Prostate gland (tissue), 2 donors: Measurements from ENCODE around the gene ADARB2. TPM values are rescaled to one million over a fixed set of nuclear protein-coding genes. Genes with fewer than 3 reads are reported as not detected.

Experiments used
- DNase-seq: peaks from one replicate; pipeline ENCODE4 v3.0.0-alpha.2; 2019; ENCODE audit warnings: low spot score
- H3K27ac ChIP-seq, 2 donors: fragments of 200-600 bp; sonication (generic); 2 replicates each; pipeline ENCODE4 v1.5.1; 2017 to 2019
- H3K27me3 ChIP-seq: fragments of 200-600 bp; sonication (generic); replicated peaks from 2 replicates; pipeline ENCODE4 v1.5.1; 2019; ENCODE audit not compliant: insufficient read depth
- H3K36me3 ChIP-seq, 2 donors: fragments of 200-600 bp; sonication (generic); 1 replicate in 1 of 2; 2 replicates in 1 of 2; pipeline versions ENCODE4 v1.5.1 to v1.8.1; 2017 to 2019
- H3K4me1 ChIP-seq: fragments of 200-600 bp; sonication (generic); replicated peaks from 2 replicates; pipeline ENCODE4 v1.5.1; 2019
- H3K4me3 ChIP-seq, 2 donors: fragments of 200-600 bp; sonication (generic); 2 replicates each; pipeline ENCODE4 v1.5.1; 2017 to 2019
- H3K9me3 ChIP-seq: fragments of 200-600 bp; sonication (generic); 2 replicates; pipeline ENCODE4 v1.5.1; 2017
- CTCF ChIP-seq, 4 experiments: fragments of 200-600 bp in 2 of 4; fragments of 450-650 bp in 2 of 4; sonication (generic) in 2 of 4; IDR thresholded peaks; 1 replicate in 3 of 4; 2 replicates in 1 of 4; pipeline ENCODE4 v1.5.1; 2016 to 2019; ENCODE audit warnings: antibody characterized with exemption in 4 of 4, mild to moderate bottlenecking in 2 of 4, moderate library complexity in 2 of 4
- POLR2A ChIP-seq: fragments of 450-650 bp; IDR thresholded peaks from one replicate; pipeline ENCODE4 v1.6.1; 2016; ENCODE audit warnings: antibody characterized with exemption, mild to moderate bottlenecking
- POLR2AphosphoS5 ChIP-seq: sonication (generic); formaldehyde crosslinking; IDR thresholded peaks from one replicate; pipeline ENCODE4 v1.6.1; 2017; ENCODE audit warnings: antibody characterized with exemption
- WGBS: methylation state at CpG from one replicate; pipeline ENCODE4 v1.1.5; 2018; 5-methylcytosine and 5-hydroxymethylcytosine counted together
- intact Hi-C: fragments of 100-400 bp; cut with DNase I; formaldehyde crosslinking; loops from one replicate; pipeline ENCODE4 v1.14.2; 2022
- total RNA-seq, 2 donors: library from RNA; depleted of rRNA; stranded (reverse); fragments of >200 nt; gene quantifications; one replicate each; pipeline ENCODE4 v1.1.0, GENCODE V29; 2016

ADARB2 gene
- total RNA-seq, 2 donors from 2014 or later: 0.36 to 10.5 TPM

- H3K27ac ChIP-seq: no peak overlapping the region
- TF ChIP-seq POLR2A (no peak), CTCF (IDR thresholded peaks at IDR 0.05) (no peak)
- H3K27me3 ChIP-seq: no peaks in the 10 kb centered on the region
- no peaks in the 10 kb centered on the region for H3K9me3 ChIP-seq
- intact Hi-C loops: no loop called here
- H3K4me1 ChIP-seq: no peaks in the 10 kb centered on the region
- WGBS: 42% methylated on average over 20 of the region's 20 CpGs
- H3K36me3 ChIP-seq: no peaks in the 10 kb centered on the region
- no peak overlapping the region for H3K4me3 ChIP-seq
- DNase-seq: no peak
Measured at GRCh38 chr10:1360558-1361164, 376.7 kb downstream of the ADARB2 start.

GRCh38 chr10:1360011-1360557 lies 377.2 kb downstream of the ADARB2 start:
- Histone ChIP-seq H3K36me3 (no peaks in the 10 kb centered on the region), H3K27ac (no peak overlapping the region), H3K4me1 (no peaks in the 10 kb centered on the region), H3K4me3 (no peak overlapping the region), H3K27me3 (no peaks in the 10 kb centered on the region), H3K9me3 (no peaks in the 10 kb centered on the region)
- WGBS: 90% methylated on average over 19 of the region's 19 CpGs
- intact Hi-C loops: no loop called here
- no peak for TF ChIP-seq CTCF (IDR thresholded peaks at IDR 0.05)
- no peak for TF ChIP-seq POLR2AphosphoS5
- TF ChIP-seq POLR2A: no peak
- no peak for DNase-seq

- H3K9me3 ChIP-seq: no peaks in the 10 kb centered on the region
- no peak overlapping the region for H3K27ac ChIP-seq
- WGBS: 90% methylated on average over 12 of the region's 12 CpGs
- H3K4me3 ChIP-seq: no peak overlapping the region
- H3K27me3 ChIP-seq: no peaks in the 10 kb centered on the region
- intact Hi-C loops: no loop called here
- H3K36me3 ChIP-seq: no peaks in the 10 kb centered on the region
- TF ChIP-seq POLR2A (no peak), POLR2AphosphoS5 (no peak), CTCF (IDR thresholded peaks at IDR 0.05) (no peak)
- no peaks in the 10 kb centered on the region for H3K4me1 ChIP-seq
- no peak for DNase-seq
Measured at GRCh38 chr10:1359626-1359955, 377.7 kb downstream of the ADARB2 start.

GRCh38 chr10:1358860-1359625 lies 378.3 kb downstream of the ADARB2 start:
- 52% methylated on average over 9 of the region's 9 CpGs for WGBS
- Histone ChIP-seq H3K4me1 (no peaks in the 10 kb centered on the region), H3K27ac (no peak overlapping the region), H3K27me3 (no peaks in the 10 kb centered on the region), H3K36me3 (no peaks in the 10 kb centered on the region), H3K9me3 (no peaks in the 10 kb centered on the region), H3K4me3 (no peak overlapping the region)
- intact Hi-C loops: no loop called here
- DNase-seq: no peak
- no peak for TF ChIP-seq CTCF (IDR thresholded peaks at IDR 0.05)
- TF ChIP-seq POLR2A: no peak
- no peak for TF ChIP-seq POLR2AphosphoS5

- Histone ChIP-seq H3K27ac (no peak overlapping the region), H3K4me3 (no peak overlapping the region), H3K36me3 (no peaks in the 10 kb centered on the region), H3K27me3 (no peaks in the 10 kb centered on the region), H3K4me1 (no peaks in the 10 kb centered on the region), H3K9me3 (no peaks in the 10 kb centered on the region)
- DNase-seq: no peak
- TF ChIP-seq POLR2AphosphoS5 (no peak), POLR2A (no peak), CTCF (IDR thresholded peaks at IDR 0.05) (no peak)
- 91% methylated on average over 5 of the region's 5 CpGs for WGBS
- intact Hi-C loops: no loop called here
Measured at GRCh38 chr10:1358147-1358546, 379.2 kb downstream of the ADARB2 start.
